HL-60 (cell line): ENCODE measurements around the gene GPRC5B.

Experiments
- DNase-seq, 2 experiments: peaks; one replicate each; pipeline ENCODE4 v3.0.0-alpha.2; 2010 to 2020; ENCODE audit warnings: low read depth in 1 of 2, low spot score in 1 of 2
- H3K27ac ChIP-seq: fragments of 250-450 bp; sonication (Bioruptor Pico); replicated peaks from 2 replicates; pipeline ENCODE4 v1.5.1; 2020; ENCODE audit warnings: mild to moderate bottlenecking, moderate library complexity
- H3K27me3 ChIP-seq: fragments of 250-450 bp; sonication (Bioruptor Pico); 2 replicates; pipeline ENCODE4 v1.5.1; 2021; ENCODE audit warnings: mild to moderate bottlenecking, moderate library complexity; ENCODE audit not compliant: insufficient read depth, poor library complexity, severe bottlenecking
- H3K4me3 ChIP-seq: replicated peaks from 2 replicates; pipeline ENCODE4 v1.5.1; 2011; ENCODE audit warnings: mild to moderate bottlenecking, control low read depth, low read length; ENCODE audit not compliant: insufficient read depth
- GABPA ChIP-seq: IDR thresholded peaks from 2 replicates; pipeline ENCODE4 v1.6.1; 2012; ENCODE audit warnings: low read depth
- POLR2AphosphoS5 ChIP-seq: IDR thresholded peaks from 2 replicates; pipeline ENCODE4 v1.6.1; 2012; ENCODE audit warnings: low read depth
- SPI1 ChIP-seq: IDR thresholded peaks from 2 replicates; pipeline ENCODE4 v1.6.1; 2012; ENCODE audit warnings: low read depth, mild to moderate bottlenecking, borderline replicate concordance
- TF ChIP-seq, protein P1 (sequence below): IDR thresholded peaks from one replicate; pipeline ENCODE4 v1.5.1; 2011; ENCODE audit warnings: low read length, control low read depth, inconsistent platforms; ENCODE audit not compliant: insufficient read depth
- TF ChIP-seq, protein P2 (sequence below): IDR thresholded peaks from 2 replicates; pipeline ENCODE4 v1.6.1; 2012; ENCODE audit warnings: low read depth; ENCODE audit not compliant: insufficient replicate concordance

GPRC5B gene

DNA sequence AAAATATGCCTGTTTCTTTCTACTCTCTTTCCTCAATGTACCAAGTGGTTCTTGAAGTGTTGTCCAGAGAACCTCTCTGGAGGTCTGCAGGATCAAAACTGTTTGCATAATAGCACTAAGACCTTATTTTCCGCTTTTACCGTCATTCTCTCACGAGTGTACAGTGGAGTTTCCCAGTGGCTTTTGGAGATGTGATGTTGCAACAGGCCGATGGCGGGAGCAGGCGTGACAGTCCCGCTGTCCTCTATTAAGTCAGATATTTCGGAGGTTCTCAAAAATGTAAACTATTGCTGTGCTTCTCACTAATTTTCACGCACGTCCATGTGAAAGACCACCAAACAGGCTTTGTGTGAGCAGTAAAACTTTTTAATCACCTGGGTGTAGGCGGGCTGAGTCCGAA is 8.3 kb upstream of the GPRC5B start:
- DNase-seq: no peak
- TF ChIP-seq, protein P1, sequence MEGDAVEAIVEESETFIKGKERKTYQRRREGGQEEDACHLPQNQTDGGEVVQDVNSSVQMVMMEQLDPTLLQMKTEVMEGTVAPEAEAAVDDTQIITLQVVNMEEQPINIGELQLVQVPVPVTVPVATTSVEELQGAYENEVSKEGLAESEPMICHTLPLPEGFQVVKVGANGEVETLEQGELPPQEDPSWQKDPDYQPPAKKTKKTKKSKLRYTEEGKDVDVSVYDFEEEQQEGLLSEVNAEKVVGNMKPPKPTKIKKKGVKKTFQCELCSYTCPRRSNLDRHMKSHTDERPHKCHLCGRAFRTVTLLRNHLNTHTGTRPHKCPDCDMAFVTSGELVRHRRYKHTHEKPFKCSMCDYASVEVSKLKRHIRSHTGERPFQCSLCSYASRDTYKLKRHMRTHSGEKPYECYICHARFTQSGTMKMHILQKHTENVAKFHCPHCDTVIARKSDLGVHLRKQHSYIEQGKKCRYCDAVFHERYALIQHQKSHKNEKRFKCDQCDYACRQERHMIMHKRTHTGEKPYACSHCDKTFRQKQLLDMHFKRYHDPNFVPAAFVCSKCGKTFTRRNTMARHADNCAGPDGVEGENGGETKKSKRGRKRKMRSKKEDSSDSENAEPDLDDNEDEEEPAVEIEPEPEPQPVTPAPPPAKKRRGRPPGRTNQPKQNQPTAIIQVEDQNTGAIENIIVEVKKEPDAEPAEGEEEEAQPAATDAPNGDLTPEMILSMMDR: no peak
- TF ChIP-seq, protein P2, sequence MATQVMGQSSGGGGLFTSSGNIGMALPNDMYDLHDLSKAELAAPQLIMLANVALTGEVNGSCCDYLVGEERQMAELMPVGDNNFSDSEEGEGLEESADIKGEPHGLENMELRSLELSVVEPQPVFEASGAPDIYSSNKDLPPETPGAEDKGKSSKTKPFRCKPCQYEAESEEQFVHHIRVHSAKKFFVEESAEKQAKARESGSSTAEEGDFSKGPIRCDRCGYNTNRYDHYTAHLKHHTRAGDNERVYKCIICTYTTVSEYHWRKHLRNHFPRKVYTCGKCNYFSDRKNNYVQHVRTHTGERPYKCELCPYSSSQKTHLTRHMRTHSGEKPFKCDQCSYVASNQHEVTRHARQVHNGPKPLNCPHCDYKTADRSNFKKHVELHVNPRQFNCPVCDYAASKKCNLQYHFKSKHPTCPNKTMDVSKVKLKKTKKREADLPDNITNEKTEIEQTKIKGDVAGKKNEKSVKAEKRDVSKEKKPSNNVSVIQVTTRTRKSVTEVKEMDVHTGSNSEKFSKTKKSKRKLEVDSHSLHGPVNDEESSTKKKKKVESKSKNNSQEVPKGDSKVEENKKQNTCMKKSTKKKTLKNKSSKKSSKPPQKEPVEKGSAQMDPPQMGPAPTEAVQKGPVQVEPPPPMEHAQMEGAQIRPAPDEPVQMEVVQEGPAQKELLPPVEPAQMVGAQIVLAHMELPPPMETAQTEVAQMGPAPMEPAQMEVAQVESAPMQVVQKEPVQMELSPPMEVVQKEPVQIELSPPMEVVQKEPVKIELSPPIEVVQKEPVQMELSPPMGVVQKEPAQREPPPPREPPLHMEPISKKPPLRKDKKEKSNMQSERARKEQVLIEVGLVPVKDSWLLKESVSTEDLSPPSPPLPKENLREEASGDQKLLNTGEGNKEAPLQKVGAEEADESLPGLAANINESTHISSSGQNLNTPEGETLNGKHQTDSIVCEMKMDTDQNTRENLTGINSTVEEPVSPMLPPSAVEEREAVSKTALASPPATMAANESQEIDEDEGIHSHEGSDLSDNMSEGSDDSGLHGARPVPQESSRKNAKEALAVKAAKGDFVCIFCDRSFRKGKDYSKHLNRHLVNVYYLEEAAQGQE: no peak
- Histone ChIP-seq H3K27me3 (no peaks in the 10 kb centered on the region), H3K27ac (no peak overlapping the region), H3K4me3 (no peak overlapping the region)

DNA sequence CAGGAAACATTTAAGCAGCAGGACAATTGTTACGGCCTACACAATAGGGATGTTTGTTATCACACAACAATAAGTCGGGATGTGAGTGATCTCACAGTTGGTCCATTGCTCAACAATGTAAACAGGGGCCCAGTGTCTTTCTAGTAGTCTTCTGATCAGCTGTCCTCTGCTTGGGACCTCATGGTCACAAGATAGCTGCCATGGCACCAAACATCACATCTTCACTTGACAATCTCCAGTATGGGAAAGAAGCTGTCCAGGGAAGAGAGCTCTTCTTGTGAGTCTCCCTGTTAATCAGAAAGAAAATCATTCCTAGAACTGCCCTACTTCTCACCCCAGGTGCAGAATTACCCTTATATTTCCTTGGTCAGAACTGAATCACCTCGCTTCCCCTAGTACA is 6.3 kb upstream of the GPRC5B start:
- no peak overlapping the region for H3K27ac ChIP-seq

DNA sequence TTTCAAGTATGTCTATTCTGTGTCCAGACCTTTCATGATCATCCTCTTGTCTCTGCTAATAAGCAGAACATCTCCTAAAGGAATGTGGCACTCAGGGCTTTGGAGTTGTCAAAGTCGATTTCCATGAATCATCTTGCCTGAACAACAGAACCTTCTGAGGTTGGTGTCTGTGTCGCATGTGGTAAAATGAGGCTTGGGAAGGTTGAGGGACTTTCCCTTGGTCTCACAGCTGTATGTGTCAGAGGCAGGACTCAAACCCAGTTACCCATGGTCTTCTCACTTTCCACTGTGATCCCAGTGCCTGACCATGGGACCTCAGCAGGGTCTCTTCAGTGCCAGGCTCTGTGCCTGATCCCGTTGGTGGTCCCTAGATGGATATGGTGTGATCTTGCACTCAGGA is 4.2 kb upstream of the GPRC5B start:
- Histone ChIP-seq H3K4me3 (no peak overlapping the region), H3K27me3 (peaks cover 13% of the 10 kb centered on the region), H3K27ac (no peak overlapping the region)
- TF ChIP-seq, protein P1: no peak
- no peak for DNase-seq

More for the DNA sequence above, 6.3 kb upstream of the GPRC5B start:
- DNase-seq: no peak
- TF ChIP-seq, protein P2: no peak
- TF ChIP-seq SPI1: no peak
- TF ChIP-seq GABPA: no peak
- TF ChIP-seq POLR2AphosphoS5: no peak
- TF ChIP-seq, protein P1: no peak
- Histone ChIP-seq H3K4me3 (no peak overlapping the region), H3K27me3 (peaks cover 2% of the 10 kb centered on the region)

DNA sequence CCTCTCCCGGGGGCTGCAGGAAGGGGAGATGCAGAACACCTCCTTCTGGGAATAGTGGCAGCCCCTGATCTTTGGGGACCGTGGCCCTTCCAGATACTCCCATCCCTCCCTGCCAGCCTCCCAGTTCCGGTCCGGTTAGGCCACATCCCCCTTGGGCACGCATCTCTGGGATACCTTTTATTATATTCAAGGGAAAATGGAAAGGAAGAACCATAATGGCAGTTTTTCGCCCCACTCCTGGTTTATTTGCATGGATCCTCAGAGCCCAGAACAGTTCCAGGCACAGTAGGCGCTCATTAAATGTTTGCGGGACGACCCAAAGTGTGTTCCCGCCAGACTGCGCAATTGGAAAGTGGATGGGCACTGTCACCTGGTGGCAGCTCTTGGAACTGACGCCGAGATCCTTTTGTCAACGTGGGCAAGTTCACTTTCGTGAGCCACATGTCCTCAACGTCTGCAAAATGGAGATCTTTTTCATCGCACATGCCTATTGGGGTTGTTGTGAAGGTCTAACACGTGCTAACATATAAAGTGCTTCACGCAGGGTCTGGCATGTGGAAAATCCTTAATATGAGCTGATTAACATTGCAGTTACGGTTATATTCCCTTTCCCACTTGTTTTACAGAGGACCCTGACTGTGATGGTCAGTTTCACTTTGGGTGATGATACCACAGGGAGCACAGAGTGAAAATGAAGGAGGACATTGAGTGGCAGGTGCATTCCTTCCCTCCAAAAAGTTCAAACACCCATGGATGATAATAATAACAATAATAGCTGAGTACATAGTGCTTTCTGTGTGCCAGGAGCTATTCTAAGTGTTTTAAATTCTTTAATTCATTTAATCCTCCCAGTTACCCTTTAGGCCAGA is 1.7 kb upstream of the GPRC5B start:
- Histone ChIP-seq H3K27ac (no peak overlapping the region), H3K27me3 (peaks cover 31% of the 10 kb centered on the region), H3K4me3 (no peak overlapping the region; the same call in 1 of the 2 replicates)
- no peak for TF ChIP-seq SPI1
- TF ChIP-seq, protein P1: peak; percentile 100
- DNase-seq: peak; percentile 51 to 82
